HCT116 (cell line): Measurements from ENCODE around the gene TRNP1.

ENCODE experiments used
- CBX3 ChIP-seq: IDR thresholded peaks from 2 replicates; pipeline ENCODE4 v1.6.1; 2012; ENCODE audit warnings: low read depth
- CEBPB ChIP-seq: IDR thresholded peaks from 2 replicates; pipeline ENCODE4 v1.6.1; 2012; ENCODE audit warnings: low read depth
- EZH2phosphoT487 ChIP-seq: fragments of 200-600 bp; IDR thresholded peaks from 2 replicates; pipeline ENCODE4 v1.6.1; 2018; ENCODE audit warnings: antibody characterized with exemption, borderline replicate concordance
- POLR2A ChIP-seq: IDR thresholded peaks from 2 replicates; pipeline ENCODE4 v1.7.0; 2011; ENCODE audit warnings: borderline replicate concordance; ENCODE audit not compliant: insufficient read depth, insufficient read length; ENCODE audit errors: extremely low read depth
- POLR2AphosphoS5 ChIP-seq: IDR thresholded peaks from 2 replicates; pipeline ENCODE4 v1.6.1; 2011; ENCODE audit warnings: mild to moderate bottlenecking, low read depth, low read length, moderate library complexity
- TF ChIP-seq, protein P1 (sequence below), 3 experiments: fragments of 200-600 bp in 1 of 3; sonication (generic) in 1 of 3; IDR thresholded peaks in 2 of 3; conservative IDR thresholded peaks in 1 of 3; 2 replicates each; pipeline ENCODE4 v1.5.1; 2012 to 2017; ENCODE audit warnings: low read depth in 2 of 3, low read length in 2 of 3, antibody characterized with exemption in 1 of 3, borderline replicate concordance in 1 of 3, control low read depth in 1 of 3, mild to moderate bottlenecking in 1 of 3, mixed read lengths in 1 of 3, mixed run types in 1 of 3, moderate library complexity in 1 of 3; ENCODE audit not compliant: insufficient read depth in 1 of 3

DNA sequence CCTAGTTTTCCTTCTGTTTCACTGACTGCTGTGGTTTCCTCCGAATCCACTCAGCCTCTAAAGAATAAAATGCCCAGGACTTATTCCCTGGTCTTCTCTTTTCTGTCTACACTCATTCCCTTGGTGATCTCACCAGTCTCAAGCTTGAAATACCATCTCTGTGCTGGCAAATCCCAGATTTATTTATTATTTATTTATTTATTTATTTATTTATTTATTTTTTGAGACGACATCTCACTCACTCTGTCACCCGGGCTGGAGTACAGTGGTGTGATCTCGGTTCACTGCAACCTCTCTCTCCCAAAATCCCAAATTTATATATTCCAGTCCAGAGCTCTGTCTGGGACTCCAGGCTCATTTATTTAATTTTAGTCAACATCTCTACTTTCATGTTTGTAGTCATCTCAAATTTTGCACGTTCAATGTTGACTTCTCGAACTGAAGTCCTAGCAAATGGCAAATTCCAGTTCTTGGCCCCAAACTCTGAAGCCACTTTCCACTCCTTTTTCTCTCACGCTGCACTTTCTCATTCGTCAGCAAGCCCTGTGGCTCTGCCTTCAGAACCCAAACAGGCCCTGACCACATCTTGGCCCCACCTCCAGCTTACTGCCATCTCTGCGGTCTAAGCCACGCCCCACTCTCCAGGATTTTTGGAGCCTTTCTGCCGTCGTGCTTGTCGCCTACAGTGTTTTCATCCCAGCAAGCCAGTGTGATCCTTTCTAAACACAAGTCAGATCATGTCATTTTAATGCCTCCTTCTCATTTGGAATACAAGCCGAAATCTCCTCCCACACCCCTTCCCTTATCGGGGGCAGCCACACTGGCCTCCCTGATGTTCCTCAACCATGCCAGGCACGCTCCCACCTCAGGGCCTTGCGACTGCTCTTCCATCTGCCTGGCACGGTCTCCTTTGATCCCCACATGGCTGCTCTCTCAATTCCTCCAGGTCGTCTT is 33.4 kb downstream of the TRNP1 start:
- TF ChIP-seq POLR2AphosphoS5 (no peak), POLR2A (no peak), CBX3 (no peak), EZH2phosphoT487 (no peak), CEBPB (no peak)
- TF ChIP-seq, protein P1, sequence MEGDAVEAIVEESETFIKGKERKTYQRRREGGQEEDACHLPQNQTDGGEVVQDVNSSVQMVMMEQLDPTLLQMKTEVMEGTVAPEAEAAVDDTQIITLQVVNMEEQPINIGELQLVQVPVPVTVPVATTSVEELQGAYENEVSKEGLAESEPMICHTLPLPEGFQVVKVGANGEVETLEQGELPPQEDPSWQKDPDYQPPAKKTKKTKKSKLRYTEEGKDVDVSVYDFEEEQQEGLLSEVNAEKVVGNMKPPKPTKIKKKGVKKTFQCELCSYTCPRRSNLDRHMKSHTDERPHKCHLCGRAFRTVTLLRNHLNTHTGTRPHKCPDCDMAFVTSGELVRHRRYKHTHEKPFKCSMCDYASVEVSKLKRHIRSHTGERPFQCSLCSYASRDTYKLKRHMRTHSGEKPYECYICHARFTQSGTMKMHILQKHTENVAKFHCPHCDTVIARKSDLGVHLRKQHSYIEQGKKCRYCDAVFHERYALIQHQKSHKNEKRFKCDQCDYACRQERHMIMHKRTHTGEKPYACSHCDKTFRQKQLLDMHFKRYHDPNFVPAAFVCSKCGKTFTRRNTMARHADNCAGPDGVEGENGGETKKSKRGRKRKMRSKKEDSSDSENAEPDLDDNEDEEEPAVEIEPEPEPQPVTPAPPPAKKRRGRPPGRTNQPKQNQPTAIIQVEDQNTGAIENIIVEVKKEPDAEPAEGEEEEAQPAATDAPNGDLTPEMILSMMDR (IDR thresholded peaks at IDR 0.05 in 2 of 3, conservative IDR thresholded peaks at IDR 0.05 in 1 of 3; ENCODE audit: borderline replicate concordance in 1 of 3, insufficient read depth in 1 of 3, low read depth in 2 of 3, low read length in 2 of 3): no peak
